Cardiac muscle cell (in vitro differentiated cells and primary cell): ENCODE data around the gene CDH4. TPM values are rescaled to one million over a fixed set of nuclear protein-coding genes. Genes with fewer than 3 reads are reported as not detected.

Source experiments
- DNase-seq, 2 donors: peaks; one replicate each; pipeline versions ENCODE4 v3.0.0 to v3.0.0-alpha.2; 2010 to 2017; ENCODE audit warnings: low read depth in 1 of 2, low spot score in 1 of 2
- H3K27ac ChIP-seq: fragments of 200-600 bp; sonication (generic); 2 replicates; pipeline ENCODE4 v1.5.1; 2016
- H3K27me3 ChIP-seq: fragments of 200-600 bp; sonication (generic); 2 replicates; pipeline ENCODE4 v1.6.0; 2016; ENCODE audit warnings: control low read depth
- H3K36me3 ChIP-seq: fragments of 200-600 bp; sonication (generic); 2 replicates; pipeline ENCODE4 v1.5.1; 2016; ENCODE audit warnings: control low read depth
- H3K4me1 ChIP-seq: fragments of 200-600 bp; sonication (generic); 2 replicates; pipeline ENCODE4 v1.8.1; 2017; ENCODE audit warnings: low read depth, mild to moderate bottlenecking, mixed run types
- H3K4me3 ChIP-seq: fragments of 200-600 bp; sonication (generic); 2 replicates; pipeline ENCODE4 v1.5.1; 2016; ENCODE audit warnings: mild to moderate bottlenecking
- H3K9me3 ChIP-seq: fragments of 200-600 bp; sonication (generic); 2 replicates; pipeline ENCODE4 v1.5.1; 2017; ENCODE audit warnings: low read depth, mild to moderate bottlenecking, control low read depth
- CTCF ChIP-seq: IDR thresholded peaks from 2 replicates; pipeline ENCODE4 v1.5.1; 2012; ENCODE audit warnings: low read depth, mild to moderate bottlenecking, low read length
- polyA plus RNA-seq: library from polyadenylated mRNA; unstranded; fragments of >200 nt; fragmentation: Nextera tagmentation; extraction: Ambion mirVana; gene quantifications from 2 replicates; pipeline ENCODE4 v1.2.1, GENCODE V29; 2016
- total RNA-seq: library from RNA; depleted of rRNA; stranded (reverse); fragments of >200 nt; gene quantifications from 2 replicates; pipeline ENCODE4 v1.2.3, GENCODE V29; 2016

The CDH4 gene
- total and polyA plus RNA-seq, 2 experiments from 2014 or later: 0.43 to 0.80 TPM

GRCh38 chr20:61814726-61815125 lies 562.7 kb downstream of the CDH4 start:
- TF ChIP-seq CTCF: no peak
- Histone ChIP-seq H3K9me3 (no peaks in the 10 kb centered on the region), H3K27ac (no peak overlapping the region), H3K4me3 (no peak overlapping the region), H3K36me3 (no peaks in the 10 kb centered on the region), H3K4me1 (no peaks in the 10 kb centered on the region), H3K27me3 (no peaks in the 10 kb centered on the region)
- DNase-seq: no peak

- H3K4me3 ChIP-seq: no peak overlapping the region
- no peak for DNase-seq
- TF ChIP-seq CTCF: no peak
- no peaks in the 10 kb centered on the region for H3K27me3 ChIP-seq
- H3K9me3 ChIP-seq: no peaks in the 10 kb centered on the region
- H3K36me3 ChIP-seq: no peaks in the 10 kb centered on the region
- no peaks in the 10 kb centered on the region for H3K4me1 ChIP-seq
- H3K27ac ChIP-seq: no peak overlapping the region
Measured at GRCh38 chr20:61815176-61815575, 563.1 kb downstream of the CDH4 start.

GRCh38 chr20:61815678-61816077 lies 563.6 kb downstream of the CDH4 start:
- Histone ChIP-seq H3K27ac (no peak overlapping the region), H3K36me3 (no peaks in the 10 kb centered on the region), H3K9me3 (no peaks in the 10 kb centered on the region), H3K4me1 (no peaks in the 10 kb centered on the region), H3K4me3 (no peak overlapping the region), H3K27me3 (no peaks in the 10 kb centered on the region)
- TF ChIP-seq CTCF: no peak
- DNase-seq: no peak

GRCh38 chr20:61816606-61817460 lies 564.8 kb downstream of the CDH4 start:
- Histone ChIP-seq H3K4me3 (no peak overlapping the region), H3K9me3 (no peaks in the 10 kb centered on the region), H3K4me1 (no peaks in the 10 kb centered on the region), H3K27ac (no peak overlapping the region), H3K27me3 (no peaks in the 10 kb centered on the region), H3K36me3 (no peaks in the 10 kb centered on the region)
- no peak for DNase-seq
- no peak for TF ChIP-seq CTCF

GRCh38 chr20:61817575-61817974 lies 565.5 kb downstream of the CDH4 start:
- H3K27me3 ChIP-seq: no peaks in the 10 kb centered on the region
- H3K27ac ChIP-seq: no peak overlapping the region
- H3K4me3 ChIP-seq: no peak overlapping the region
- no peak for DNase-seq
- no peaks in the 10 kb centered on the region for H3K9me3 ChIP-seq
- no peaks in the 10 kb centered on the region for H3K4me1 ChIP-seq
- H3K36me3 ChIP-seq: no peaks in the 10 kb centered on the region
- TF ChIP-seq CTCF: no peak
